GM12874 (cell line): ENCODE measurements around the gene PRLH.

Source experiments
- TF ChIP-seq, protein P1 (sequence below): IDR thresholded peaks from 2 replicates; pipeline ENCODE4 v1.5.1; 2011; ENCODE audit warnings: low read depth, mild to moderate bottlenecking, control low read depth, low read length, moderate library complexity; ENCODE audit not compliant: insufficient read depth

Gene PRLH

DNA sequence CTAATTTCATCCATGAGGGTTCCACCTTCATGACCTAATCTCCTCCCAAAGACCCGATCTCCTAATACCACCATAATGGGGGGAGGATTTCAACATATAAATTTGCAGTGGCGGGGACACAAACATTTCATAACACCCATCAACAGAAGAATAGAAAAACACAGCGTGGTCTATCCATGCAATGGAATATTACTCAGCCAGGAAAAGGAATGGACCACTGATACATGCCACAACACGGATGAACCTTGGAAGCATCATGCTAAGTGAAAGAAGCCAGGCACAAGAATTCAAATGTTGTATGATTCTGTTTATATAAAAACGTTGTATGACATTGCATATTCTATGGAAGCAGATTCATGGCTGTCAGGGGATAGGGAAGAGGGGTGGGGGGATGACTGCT, 2.7 kb downstream of the PRLH start:
- TF ChIP-seq, protein P1, sequence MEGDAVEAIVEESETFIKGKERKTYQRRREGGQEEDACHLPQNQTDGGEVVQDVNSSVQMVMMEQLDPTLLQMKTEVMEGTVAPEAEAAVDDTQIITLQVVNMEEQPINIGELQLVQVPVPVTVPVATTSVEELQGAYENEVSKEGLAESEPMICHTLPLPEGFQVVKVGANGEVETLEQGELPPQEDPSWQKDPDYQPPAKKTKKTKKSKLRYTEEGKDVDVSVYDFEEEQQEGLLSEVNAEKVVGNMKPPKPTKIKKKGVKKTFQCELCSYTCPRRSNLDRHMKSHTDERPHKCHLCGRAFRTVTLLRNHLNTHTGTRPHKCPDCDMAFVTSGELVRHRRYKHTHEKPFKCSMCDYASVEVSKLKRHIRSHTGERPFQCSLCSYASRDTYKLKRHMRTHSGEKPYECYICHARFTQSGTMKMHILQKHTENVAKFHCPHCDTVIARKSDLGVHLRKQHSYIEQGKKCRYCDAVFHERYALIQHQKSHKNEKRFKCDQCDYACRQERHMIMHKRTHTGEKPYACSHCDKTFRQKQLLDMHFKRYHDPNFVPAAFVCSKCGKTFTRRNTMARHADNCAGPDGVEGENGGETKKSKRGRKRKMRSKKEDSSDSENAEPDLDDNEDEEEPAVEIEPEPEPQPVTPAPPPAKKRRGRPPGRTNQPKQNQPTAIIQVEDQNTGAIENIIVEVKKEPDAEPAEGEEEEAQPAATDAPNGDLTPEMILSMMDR, result no peak

DNA sequence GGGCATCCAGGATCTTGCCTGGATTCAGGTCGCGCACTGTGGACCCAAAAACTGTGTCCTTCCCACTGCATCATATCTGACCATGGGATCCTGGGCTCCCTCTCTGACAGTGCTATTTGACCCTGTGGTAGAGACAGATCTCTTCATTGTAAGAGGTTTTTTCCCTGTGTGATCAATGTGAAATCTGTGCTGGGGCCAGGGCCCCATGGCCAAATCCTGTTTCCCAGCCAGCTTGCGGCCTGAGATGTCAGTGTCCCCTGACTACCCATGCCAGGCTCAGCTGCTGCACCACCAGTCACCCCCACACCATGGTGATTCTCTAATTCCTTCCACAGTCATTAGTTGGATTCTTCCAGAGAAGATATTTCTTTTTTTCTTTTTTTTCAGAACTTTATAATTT, 3.5 kb downstream of the PRLH start:
- TF ChIP-seq, protein P1, result no peak

DNA sequence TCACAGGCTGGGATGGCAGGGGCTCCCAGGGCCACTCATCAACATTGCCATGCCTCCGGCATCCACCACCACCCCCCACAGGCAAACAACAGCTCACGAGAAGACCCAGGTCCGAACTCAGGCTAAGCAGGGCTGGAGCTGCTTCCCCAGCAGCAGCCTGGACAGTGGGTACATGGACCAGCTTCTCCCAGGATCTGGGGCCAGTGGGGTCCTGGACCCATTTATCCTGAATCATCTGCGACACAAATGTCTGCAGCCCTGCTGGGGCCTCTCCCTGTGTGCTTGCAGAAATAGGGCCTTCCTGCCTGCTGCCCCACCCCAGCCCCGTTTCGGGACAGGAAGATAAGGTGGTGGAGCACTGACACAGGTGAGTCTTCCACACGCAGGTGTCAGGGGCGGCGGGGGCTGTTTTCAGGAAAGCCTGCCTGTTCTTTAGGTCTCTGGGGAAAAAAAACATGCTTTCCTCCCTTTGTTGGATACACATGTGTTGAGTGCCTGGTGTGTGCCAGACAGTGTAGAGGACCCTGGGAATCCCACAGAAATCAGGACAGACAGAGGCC, 4.5 kb downstream of the PRLH start:
- TF ChIP-seq, protein P1, result no peak

DNA sequence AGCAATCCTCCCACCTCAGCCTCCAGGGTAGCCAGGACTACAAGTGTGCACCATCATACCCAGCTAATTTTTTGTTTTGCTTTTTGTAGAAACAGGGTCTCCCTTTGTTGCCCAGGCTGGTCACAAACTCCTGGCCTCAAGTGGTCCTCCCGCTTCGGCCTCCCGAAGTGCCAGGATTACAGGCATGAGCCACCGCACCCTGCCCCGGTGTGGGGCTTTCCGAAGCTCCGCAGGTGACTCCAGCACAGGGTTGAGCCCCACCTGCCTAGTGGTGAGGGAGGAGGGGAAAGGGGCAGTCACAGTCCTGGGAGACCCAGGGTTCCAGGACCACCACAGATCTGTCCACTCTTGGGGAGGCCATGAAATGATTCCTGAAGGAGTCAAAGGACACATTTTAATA, 5.2 kb downstream of the PRLH start:
- TF ChIP-seq, protein P1, result no peak

DNA sequence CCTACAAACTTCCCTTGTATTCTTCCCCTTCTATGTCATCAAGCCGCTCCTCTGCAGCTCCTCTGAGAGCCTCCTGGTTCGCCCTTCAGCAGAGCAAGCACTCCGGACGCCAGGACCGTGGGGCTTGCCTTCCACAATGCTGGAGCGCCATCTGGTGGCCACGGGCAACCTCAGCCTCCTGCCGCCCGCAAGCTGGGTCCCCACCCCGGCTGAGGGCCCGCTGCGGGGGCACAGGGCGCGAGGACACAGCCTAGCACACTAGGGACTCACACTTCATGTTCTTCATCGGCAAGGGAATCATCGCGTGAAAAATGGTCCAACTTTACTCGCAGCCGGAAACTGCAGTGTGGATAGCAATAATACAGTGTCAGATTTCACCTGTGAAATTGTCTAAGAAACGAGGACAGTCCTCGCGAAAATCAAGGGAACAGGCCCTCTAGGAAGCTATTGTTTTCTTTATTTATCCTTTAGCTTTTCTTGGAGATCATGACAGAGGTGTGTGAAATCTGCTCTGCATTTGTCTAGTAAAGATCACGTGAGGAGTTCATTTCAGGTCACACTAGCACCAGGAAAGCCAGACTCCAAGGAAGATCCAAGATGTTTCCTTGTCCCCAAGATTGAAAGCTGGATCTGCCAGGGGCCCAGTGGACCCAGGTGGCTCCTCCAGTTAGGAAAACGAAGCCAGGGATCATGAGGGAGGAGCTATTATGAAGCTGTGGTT, 5.8 kb downstream of the PRLH start:
- TF ChIP-seq, protein P1, result peak; percentile 95

DNA sequence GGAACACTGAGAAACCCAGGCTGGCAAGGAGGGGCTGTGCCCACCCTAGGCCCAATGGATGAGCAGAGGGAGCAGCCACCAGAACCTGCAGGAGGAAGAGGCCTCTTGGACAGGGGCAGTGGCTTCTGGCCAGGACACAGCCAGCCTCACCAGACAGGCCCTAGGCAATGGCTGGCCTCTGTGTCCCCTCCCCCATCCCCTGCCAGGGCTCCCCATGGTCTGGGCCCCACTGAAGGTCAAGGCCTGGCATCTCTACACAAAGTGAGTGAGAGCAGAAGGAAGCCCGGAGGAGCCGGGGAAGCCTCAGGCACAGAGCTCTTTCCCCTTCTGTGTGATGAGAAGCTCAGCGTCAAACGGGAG, 6.3 kb downstream of the PRLH start:
- TF ChIP-seq, protein P1, result no peak

DNA sequence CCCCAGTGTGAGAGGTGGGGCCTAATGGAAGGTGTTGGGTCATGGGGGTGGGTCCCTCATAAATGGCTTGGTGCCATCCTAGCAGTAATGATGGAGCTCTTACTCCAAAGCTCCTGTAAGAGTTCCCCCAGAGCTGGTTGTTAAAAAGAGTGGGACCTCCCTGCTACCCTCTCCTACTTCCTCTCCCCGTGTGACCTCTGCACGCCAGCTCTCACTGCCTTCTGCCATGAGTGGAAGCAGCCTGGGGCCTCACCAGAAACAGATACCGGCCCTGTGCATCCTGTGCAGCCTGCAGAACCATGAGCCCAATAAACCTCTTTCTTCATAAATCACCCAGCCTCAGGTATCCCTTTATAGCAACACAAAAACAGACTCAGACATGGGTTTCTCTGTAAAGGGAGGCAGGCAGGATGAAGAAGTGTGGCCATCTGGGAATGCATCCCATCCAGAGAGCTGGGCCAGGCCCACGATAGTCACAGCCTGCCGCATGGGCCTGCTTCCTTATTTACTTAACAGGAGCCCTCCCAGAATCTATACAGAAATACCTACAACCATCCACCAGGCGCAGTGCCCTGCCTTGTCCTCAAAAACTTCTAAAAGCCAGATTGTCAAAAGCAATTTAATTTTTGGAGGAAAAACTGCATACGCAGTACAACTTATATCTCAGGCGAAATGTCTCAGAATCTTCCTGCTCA, 7.5 kb downstream of the PRLH start:
- TF ChIP-seq, protein P1, result no peak
